H1 (cell line): ENCODE data around the gene ARFGEF3. TPM values are rescaled to one million over a fixed set of nuclear protein-coding genes. Genes with fewer than 3 reads are reported as not detected.
A peak's percentile ranks its signal among the peaks of the same experiment; 100 is the strongest.

Source experiments
- CTCF ChIA-PET: fragments of 300-600 bp; sonication (Branson Sonifier 250); formaldehyde crosslinking; loops from one replicate; lab custom pipeline; 2021; ENCODE audit not compliant: partially characterized antibody; lab: Charles Lee
- POLR2A ChIA-PET: fragments of 300-600 bp; sonication (Branson Sonifier 250); formaldehyde crosslinking; loops from one replicate; lab custom pipeline; 2021; ENCODE audit warnings: inconsistent platforms; ENCODE audit not compliant: partially characterized antibody; lab: Charles Lee
- DNase-seq, 2 experiments: peaks; one replicate each; pipeline versions ENCODE4 v3.0.0 to v3.0.0-alpha.2; 2010 to 2022; ENCODE audit warnings: low spot score in 2 of 2, low read depth in 1 of 2, mixed read lengths in 1 of 2
- FAIRE-seq: peaks from 2 replicates; lab custom pipeline; 2011; peaks lifted over from hg19 to GRCh38; lab: Jason Lieb, UNC
- H2AFZ ChIP-seq: 2 replicates; pipeline ENCODE4 v1.8.1; 2012; ENCODE audit warnings: low read length, inconsistent platforms
- H2AK5ac ChIP-seq: 2 replicates; pipeline ENCODE4 v1.6.1; 2013; ENCODE audit warnings: low read depth, low read length
- H2BK120ac ChIP-seq: replicated peaks from 2 replicates; pipeline ENCODE3; 2013; ENCODE audit warnings: low read depth, low read length, inconsistent platforms
- H2BK12ac ChIP-seq: 2 replicates; pipeline ENCODE4 v1.6.1; 2013; ENCODE audit warnings: low read depth, low read length
- H2BK15ac ChIP-seq: 2 replicates; pipeline ENCODE4 v1.6.1; 2013; ENCODE audit warnings: low read length
- H2BK20ac ChIP-seq: 2 replicates; pipeline ENCODE4 v1.6.1; 2013; ENCODE audit warnings: low read length
- H2BK5ac ChIP-seq: 2 replicates; pipeline ENCODE4 v1.6.1; 2013; ENCODE audit warnings: low read depth, low read length
- H3K14ac ChIP-seq: 2 replicates; pipeline ENCODE4 v1.6.1; 2013; ENCODE audit warnings: inconsistent platforms; ENCODE audit not compliant: insufficient read length
- H3K18ac ChIP-seq: 2 replicates; pipeline ENCODE4 v1.6.1; 2013; ENCODE audit warnings: low read length; ENCODE audit errors: extremely low read depth
- H3K23ac ChIP-seq: 2 replicates; pipeline ENCODE4 v1.6.1; 2013; ENCODE audit warnings: inconsistent platforms; ENCODE audit not compliant: insufficient read length
- H3K23me2 ChIP-seq: 2 replicates; pipeline ENCODE4 v1.6.1; 2013; ENCODE audit warnings: low read depth, low read length
- H3K27ac ChIP-seq: 2 replicates; pipeline ENCODE4 v1.6.1; 2011; ENCODE audit warnings: low read depth, low read length, inconsistent platforms
- H3K27me3 ChIP-seq, 4 experiments: replicated peaks in 1 of 4; 1 replicate in 1 of 4; 2 replicates in 3 of 4; pipeline versions ENCODE4 v1.6.1 to v1.8.1; 2011 to 2013; ENCODE audit warnings: low read length in 3 of 4, mild to moderate bottlenecking in 3 of 4, inconsistent platforms in 2 of 4, mixed read lengths in 2 of 4, moderate library complexity in 1 of 4; ENCODE audit not compliant: control insufficient read depth in 3 of 4, insufficient read depth in 3 of 4; ENCODE audit errors: extremely low read depth in 1 of 4
- H3K36me3 ChIP-seq, 4 experiments: 2 replicates each; pipeline versions ENCODE4 v1.6.1 to v1.8.1; 2011 to 2013; ENCODE audit warnings: mild to moderate bottlenecking in 4 of 4, low read length in 3 of 4, moderate library complexity in 2 of 4, control low read depth in 1 of 4, inconsistent platforms in 1 of 4; ENCODE audit not compliant: insufficient read depth in 4 of 4, control insufficient read depth in 2 of 4
- H3K4ac ChIP-seq: replicated peaks from 2 replicates; pipeline ENCODE3; 2013; ENCODE audit warnings: low read length, low read depth, mixed read lengths, inconsistent platforms; ENCODE audit not compliant: insufficient read length
- H3K4me1 ChIP-seq, 4 experiments: replicated peaks in 1 of 4; 1 replicate in 1 of 4; 2 replicates in 3 of 4; pipeline versions ENCODE4 v1.6.1 to v1.8.1; 2011 to 2013; ENCODE audit warnings: low read length in 3 of 4, inconsistent platforms in 2 of 4, mixed read lengths in 1 of 4; ENCODE audit not compliant: insufficient read depth in 4 of 4, control insufficient read depth in 3 of 4
- H3K4me2 ChIP-seq, 2 experiments: 2 replicates each; pipeline versions ENCODE4 v1.6.1 to v1.8.1; 2011 to 2013; ENCODE audit warnings: low read depth in 2 of 2, low read length in 2 of 2, control low read depth in 1 of 2, inconsistent platforms in 1 of 2, mild to moderate bottlenecking in 1 of 2; ENCODE audit not compliant: insufficient read depth in 1 of 2
- H3K4me3 ChIP-seq, 4 experiments: fragments of 200-600, 300-600 bp in 1 of 4; sonication (generic), shearing (Covaris generic), sonication (Bioruptor Twin) in 1 of 4; 2 replicates each; pipeline versions ENCODE4 v1.5.1 to v1.8.1; 2011 to 2016; ENCODE audit warnings: low read length in 4 of 4, low read depth in 3 of 4, control low read depth in 2 of 4, inconsistent platforms in 2 of 4, mild to moderate bottlenecking in 2 of 4, mixed read lengths in 1 of 4, moderate library complexity in 1 of 4; ENCODE audit not compliant: insufficient read depth in 2 of 4; ENCODE audit errors: extremely low read depth in 1 of 4
- H3K56ac ChIP-seq: replicated peaks from 2 replicates; pipeline ENCODE3; 2013; ENCODE audit warnings: low read depth, mild to moderate bottlenecking, mixed read lengths, low read length, inconsistent platforms; ENCODE audit not compliant: insufficient read length
- H3K79me1 ChIP-seq: 2 replicates; pipeline ENCODE4 v1.6.1; 2013; ENCODE audit warnings: low read depth, low read length, control low read depth
- H3K79me2 ChIP-seq, 2 experiments: 2 replicates each; pipeline versions ENCODE4 v1.6.1 to v1.8.1; 2012 to 2013; ENCODE audit warnings: low read length in 2 of 2, mild to moderate bottlenecking in 2 of 2, inconsistent platforms in 1 of 2; ENCODE audit not compliant: insufficient read depth in 2 of 2, control insufficient read depth in 1 of 2
- H3K9ac ChIP-seq, 4 experiments: replicated peaks in 1 of 4; 1 replicate in 1 of 4; 2 replicates in 3 of 4; pipeline versions ENCODE4 v1.6.1 to v1.8.1; 2011 to 2013; ENCODE audit warnings: low read depth in 3 of 4, low read length in 3 of 4, control low read depth in 2 of 4, mild to moderate bottlenecking in 2 of 4, moderate library complexity in 2 of 4, inconsistent platforms in 1 of 4; ENCODE audit errors: extremely low read depth in 1 of 4
- H3K9me3 ChIP-seq, 2 experiments: 2 replicates each; pipeline versions ENCODE4 v1.6.1 to v1.8.1; 2012 to 2013; ENCODE audit warnings: mild to moderate bottlenecking in 2 of 2, moderate library complexity in 2 of 2, control low read depth in 1 of 2, inconsistent platforms in 1 of 2, low read depth in 1 of 2, low read length in 1 of 2, mixed read lengths in 1 of 2; ENCODE audit not compliant: insufficient read depth in 2 of 2
- H4K20me1 ChIP-seq, 2 experiments: replicated peaks in 1 of 2; 2 replicates each; pipeline versions ENCODE3 to v1.8.1; 2011 to 2013; ENCODE audit warnings: inconsistent platforms in 2 of 2, low read length in 2 of 2, mild to moderate bottlenecking in 1 of 2; ENCODE audit not compliant: insufficient read depth in 2 of 2, control insufficient read depth in 1 of 2
- H4K5ac ChIP-seq: 2 replicates; pipeline ENCODE4 v1.6.1; 2013; ENCODE audit warnings: low read length, low read depth, mixed read lengths, inconsistent platforms; ENCODE audit not compliant: insufficient read length
- H4K8ac ChIP-seq: 2 replicates; pipeline ENCODE4 v1.8.0; 2013; ENCODE audit warnings: mild to moderate bottlenecking, moderate library complexity, low read length, inconsistent platforms; ENCODE audit not compliant: insufficient read depth; ENCODE audit errors: extremely low read depth
- H4K91ac ChIP-seq: replicated peaks from 2 replicates; pipeline ENCODE3; 2013; ENCODE audit warnings: low read length, mixed read lengths, inconsistent platforms; ENCODE audit not compliant: insufficient read length
- GABPA ChIP-seq: IDR thresholded peaks from 2 replicates; pipeline ENCODE4 v1.6.1; 2011; ENCODE audit warnings: mild to moderate bottlenecking, low read length, moderate library complexity, borderline replicate concordance; ENCODE audit not compliant: insufficient read depth
- TCF12 ChIP-seq: IDR thresholded peaks from 2 replicates; pipeline ENCODE4 v1.6.1; 2011; ENCODE audit warnings: low read depth, mild to moderate bottlenecking, low read length
- WGBS, 2 experiments: shearing (Covaris generic) in 1 of 2; methylation state at CpG; one replicate each; pipeline versions ENCODE4 v1.1.6 to v1.1.7; 2013 to 2015; ENCODE audit warnings: low lambda C conversion rate in 2 of 2, mixed read lengths in 2 of 2, inconsistent platforms in 1 of 2, low coverage in 1 of 2, missing lambda C conversion rate in 1 of 2; ENCODE audit not compliant: insufficient replicate concordance in 2 of 2, insufficient coverage in 1 of 2, insufficient read length in 1 of 2; ENCODE audit errors: extremely low coverage in 1 of 2, missing lambda C conversion rate in 1 of 2; 5-methylcytosine and 5-hydroxymethylcytosine counted together
- polyA plus RNA-seq, 7 experiments: library from polyadenylated mRNA; depleted of rRNA in 3 of 7; stranded (reverse) in 5 of 7; unstranded in 2 of 7; fragments of >200 nt in 5 of 7; fragments of 200-250 nt in 2 of 7; gene quantifications; 1 replicate in 5 of 7; 2 replicates in 1 of 7; 4 replicates in 1 of 7; pipeline versions ENCODE4 v1.2.1 to v1.2.3, GENCODE V29; 2011 to 2013; ENCODE audit warnings: missing spikeins in 2 of 7, mixed read lengths in 2 of 7
- total RNA-seq: library from RNA; stranded (reverse); fragmentation: NEBNext Ultra II Directional; extraction: Animal tissue kit (Norgen Biotek cat#: 25700); gene quantifications from 2 replicates; pipeline ENCODE4 v1.2.1, GENCODE V29; 2021

The ARFGEF3 gene
- total and polyA plus RNA-seq, 2 of the 8 experiments (the other 6 are each of a cell fraction or from before 2014, with no cell fraction given) = 5.8 to 23.2 TPM

DNA sequence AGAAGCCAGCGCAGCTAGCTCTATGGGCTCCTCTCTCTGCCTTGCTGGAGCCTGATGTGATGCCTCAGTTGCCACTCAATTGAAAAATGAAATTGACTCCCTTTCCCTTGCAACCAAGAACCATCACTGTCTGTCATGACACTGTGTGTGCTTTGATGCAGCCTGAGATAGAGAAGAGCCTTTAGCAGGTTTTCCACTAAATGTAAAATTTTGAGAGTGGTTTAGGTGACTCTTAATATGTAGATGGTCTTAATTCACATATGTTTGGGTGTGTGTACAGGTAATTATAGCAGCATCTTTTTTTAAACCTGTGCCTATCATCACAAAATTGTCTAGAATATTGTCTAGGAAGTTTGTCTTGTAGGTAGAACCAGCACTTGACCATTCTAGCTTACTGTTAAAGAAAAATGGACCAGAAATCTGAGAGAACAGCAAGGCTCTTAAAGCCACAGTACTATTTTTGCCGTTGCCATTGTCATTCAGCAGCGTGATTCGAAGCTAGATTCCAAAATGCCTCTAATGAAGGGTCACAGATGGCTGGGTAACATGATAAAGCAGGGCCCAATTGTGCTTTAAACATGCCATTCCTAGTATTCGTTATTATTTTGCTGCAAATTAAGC, 1.3 kb downstream of the ARFGEF3 start:
- no peak overlapping the region for H4K5ac ChIP-seq
- H3K23ac ChIP-seq = no peak overlapping the region
- peaks cover 14% of the 10 kb centered on the region for H3K23me2 ChIP-seq
- H3K27me3 ChIP-seq = peaks cover 0 to 3% (median 2%) of the 10 kb centered on the region in 4 experiments; a peak in 4 of 7 replicates
- no peak overlapping the region for H2BK15ac ChIP-seq
- no peaks in the 10 kb centered on the region for H4K20me1 ChIP-seq
- TF ChIP-seq TCF12 (no peak), GABPA (no peak)
- no peak overlapping the region for H4K91ac ChIP-seq
- H3K4me3 ChIP-seq = peak overlapping the region; percentile 66 to 90 (median 89)
- peak overlapping the region; percentile 79 to 94 for H3K4me2 ChIP-seq
- no peak overlapping the region for H2AFZ ChIP-seq
- H4K8ac ChIP-seq = no peak overlapping the region
- DNase-seq (no peak), FAIRE-seq (no peak)
- ChIA-PET POLR2A (interaction anchor here (1.1 to 2.2 kb wide), 3 partner anchors 15 to 106 kb away, joined by 3 to 5 read pairs (median 3); no protein-coding TSS in a partner anchor), CTCF (interaction anchor here (1.0 to 1.2 kb wide), 3 partner anchors 45 to 48 kb away, joined by 3 to 5 read pairs (median 3); no protein-coding TSS in a partner anchor)
- H2BK5ac ChIP-seq = no peak overlapping the region
- WGBS, 2 experiments = 35% methylated on average over 5 of the region's 5 CpGs; no CpG with 5 or more reads in 1 of the 2 experiments
- no peak overlapping the region for H3K27ac ChIP-seq
- H2BK120ac ChIP-seq = no peak overlapping the region
- H3K56ac ChIP-seq = no peak overlapping the region
- H3K79me1 ChIP-seq = peaks cover 2% of the 10 kb centered on the region; the same call in 1 of the 2 replicates
- H3K14ac ChIP-seq = no peak overlapping the region
- H3K4me1 ChIP-seq = peaks cover 2 to 13% (median 11%) of the 10 kb centered on the region in 4 experiments; a peak in 5 of 7 replicates
- H2BK20ac ChIP-seq = no peak overlapping the region; the same call in 1 of the 2 replicates
- H3K4ac ChIP-seq = no peak overlapping the region
- H3K18ac ChIP-seq = no peak overlapping the region
- H3K9me3 ChIP-seq = no peaks in the 10 kb centered on the region
- peak overlapping the region in 1 of 4 experiments; percentile 50; a peak in 1 of 7 replicates for H3K9ac ChIP-seq
- peaks cover 6 to 23% of the 10 kb centered on the region in 2 experiments; a peak in 3 of 4 replicates for H3K79me2 ChIP-seq
- no peak overlapping the region for H2BK12ac ChIP-seq
- H3K36me3 ChIP-seq = no peaks in the 10 kb centered on the region
- no peak overlapping the region for H2AK5ac ChIP-seq
